NCI-H524 treated with DMSO at 0.1 percent for 48 hours (cell line): ENCODE measurements around the gene MPZL3.

ENCODE experiments used
- DNase-seq: peaks from one replicate; lab custom pipeline; 2025; lab: John Stamatoyannopoulos, UW

The MPZL3 gene

GRCh38 chr11:118264569-118265465 is 12.7 kb upstream of the MPZL3 start:
- DNase-seq: no peak

GRCh38 chr11:118263695-118264568 is 11.8 kb upstream of the MPZL3 start, which contains the start of gene MPZL2:
Gene MPZL2, minus strand, starts transcription at chr11:118264297. Its CDS starts 144 bp downstream, at chr11:118264153.
- DNase-seq: no peak

- no peak for DNase-seq
Observed at GRCh38 chr11:118263112-118263511, 10.9 kb upstream of the MPZL3 start.

GRCh38 chr11:118260353-118260752 is 8.2 kb upstream of the MPZL3 start:
- no peak for DNase-seq

- no peak for DNase-seq
Observed at GRCh38 chr11:118259138-118259537, 7.0 kb upstream of the MPZL3 start.

GRCh38 chr11:118258410-118258809 is 6.2 kb upstream of the MPZL3 start:
- no peak for DNase-seq

- no peak for DNase-seq
Observed at GRCh38 chr11:118252688-118253087, 523 bp upstream of the MPZL3 start.

GRCh38 chr11:118247041-118247440 is 5.1 kb downstream of the MPZL3 start:
- DNase-seq: no peak

GRCh38 chr11:118245936-118246562 is 6.1 kb downstream of the MPZL3 start:
- DNase-seq: no peak

- no peak for DNase-seq
Observed at GRCh38 chr11:118243993-118244762, 8.0 kb downstream of the MPZL3 start.

GRCh38 chr11:118243161-118243560 is 9.0 kb downstream of the MPZL3 start:
- DNase-seq: no peak

- no peak for DNase-seq
Observed at GRCh38 chr11:118241764-118242098, 10.4 kb downstream of the MPZL3 start.

GRCh38 chr11:118240999-118241763 is 11.0 kb downstream of the MPZL3 start:
- DNase-seq: no peak

GRCh38 chr11:118239509-118240205 is 12.5 kb downstream of the MPZL3 start:
- DNase-seq: no peak

GRCh38 chr11:118238929-118239328 is 13.2 kb downstream of the MPZL3 start:
- no peak for DNase-seq

- DNase-seq: no peak
Observed at GRCh38 chr11:118238421-118238820, 13.7 kb downstream of the MPZL3 start.

- DNase-seq: peak; percentile 32
Observed at GRCh38 chr11:118236170-118236569, 16.0 kb downstream of the MPZL3 start.

GRCh38 chr11:118234833-118235232 is 17.3 kb downstream of the MPZL3 start:
- no peak for DNase-seq

- no peak for DNase-seq
Observed at GRCh38 chr11:118233850-118234249, 18.3 kb downstream of the MPZL3 start.

- DNase-seq: no peak
Observed at GRCh38 chr11:118233377-118233776, 18.8 kb downstream of the MPZL3 start.
